NCI-H2196 treated with DMSO at 0.1 percent for 48 hours (cell line): ENCODE measurements around the gene SLCO1C1.
"Not testable (repeated sequence)": the region's sequence is repeated elsewhere in the genome, so short reads cannot be mapped to it uniquely, and the experiment has no call there.

Experiments used
- DNase-seq: peaks from one replicate; lab custom pipeline; 2025; ENCODE audit not compliant: unreplicated experiment; lab: John Stamatoyannopoulos, UW

Gene SLCO1C1, protein sequence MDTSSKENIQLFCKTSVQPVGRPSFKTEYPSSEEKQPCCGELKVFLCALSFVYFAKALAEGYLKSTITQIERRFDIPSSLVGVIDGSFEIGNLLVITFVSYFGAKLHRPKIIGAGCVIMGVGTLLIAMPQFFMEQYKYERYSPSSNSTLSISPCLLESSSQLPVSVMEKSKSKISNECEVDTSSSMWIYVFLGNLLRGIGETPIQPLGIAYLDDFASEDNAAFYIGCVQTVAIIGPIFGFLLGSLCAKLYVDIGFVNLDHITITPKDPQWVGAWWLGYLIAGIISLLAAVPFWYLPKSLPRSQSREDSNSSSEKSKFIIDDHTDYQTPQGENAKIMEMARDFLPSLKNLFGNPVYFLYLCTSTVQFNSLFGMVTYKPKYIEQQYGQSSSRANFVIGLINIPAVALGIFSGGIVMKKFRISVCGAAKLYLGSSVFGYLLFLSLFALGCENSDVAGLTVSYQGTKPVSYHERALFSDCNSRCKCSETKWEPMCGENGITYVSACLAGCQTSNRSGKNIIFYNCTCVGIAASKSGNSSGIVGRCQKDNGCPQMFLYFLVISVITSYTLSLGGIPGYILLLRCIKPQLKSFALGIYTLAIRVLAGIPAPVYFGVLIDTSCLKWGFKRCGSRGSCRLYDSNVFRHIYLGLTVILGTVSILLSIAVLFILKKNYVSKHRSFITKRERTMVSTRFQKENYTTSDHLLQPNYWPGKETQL

GRCh38 chr12:20695232-20695631, at the start of gene SLCO1C1:
TSS of gene SLCO1C1 (plus strand) at chr12:20695332. CDS start at chr12:20699577, 4,245 bp downstream.
- DNase-seq: no peak

GRCh38 chr12:20646239-20646827, 48.8 kb upstream of the SLCO1C1 start:
- DNase-seq: peak; percentile 31

DNA sequence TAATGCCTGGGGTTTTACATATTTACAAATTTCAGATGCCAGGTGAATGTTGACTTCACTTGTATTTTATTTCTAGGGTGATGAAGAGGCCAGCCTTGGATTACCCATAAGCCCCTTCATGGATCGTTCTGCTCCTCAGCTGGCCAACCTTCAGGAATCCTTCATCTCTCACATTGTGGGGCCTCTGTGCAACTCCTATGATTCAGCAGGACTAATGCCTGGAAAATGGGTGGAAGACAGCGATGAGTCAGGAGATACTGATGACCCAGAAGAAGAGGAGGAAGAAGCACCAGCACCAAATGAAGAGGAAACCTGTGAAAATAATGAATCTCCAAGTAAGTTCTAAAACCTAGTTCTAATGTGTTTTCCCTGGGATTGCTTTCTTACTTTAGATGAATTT, 41.3 kb upstream of the SLCO1C1 start:
- no peak for DNase-seq

GRCh38 chr12:20656600-20656999, 38.5 kb upstream of the SLCO1C1 start:
- DNase-seq: no peak

DNA sequence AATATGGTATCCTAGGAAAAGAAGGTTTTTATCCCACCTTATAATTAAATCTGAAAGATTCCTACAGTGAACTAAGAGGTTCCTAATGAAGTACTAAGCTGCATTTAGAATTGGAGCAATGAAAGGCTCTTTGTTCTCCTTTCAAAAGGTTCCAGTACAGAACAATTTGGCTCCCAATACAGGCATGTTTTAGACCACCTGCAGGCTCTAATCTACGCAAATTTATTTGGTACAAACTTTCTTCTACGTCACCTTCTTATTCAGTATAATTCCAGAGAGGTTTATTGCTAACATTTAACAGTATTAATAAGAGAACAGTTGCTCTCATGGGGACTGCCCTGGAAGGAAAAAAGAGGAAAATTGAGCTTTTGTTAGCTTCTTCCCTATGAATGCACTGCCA, 37.6 kb upstream of the SLCO1C1 start:
- DNase-seq: no peak

- no peak for DNase-seq
Observed at GRCh38 chr12:20681334-20681733, 13.8 kb upstream of the SLCO1C1 start.

GRCh38 chr12:20696181-20696905, 1.2 kb downstream of the SLCO1C1 start:
- DNase-seq: no peak

DNA sequence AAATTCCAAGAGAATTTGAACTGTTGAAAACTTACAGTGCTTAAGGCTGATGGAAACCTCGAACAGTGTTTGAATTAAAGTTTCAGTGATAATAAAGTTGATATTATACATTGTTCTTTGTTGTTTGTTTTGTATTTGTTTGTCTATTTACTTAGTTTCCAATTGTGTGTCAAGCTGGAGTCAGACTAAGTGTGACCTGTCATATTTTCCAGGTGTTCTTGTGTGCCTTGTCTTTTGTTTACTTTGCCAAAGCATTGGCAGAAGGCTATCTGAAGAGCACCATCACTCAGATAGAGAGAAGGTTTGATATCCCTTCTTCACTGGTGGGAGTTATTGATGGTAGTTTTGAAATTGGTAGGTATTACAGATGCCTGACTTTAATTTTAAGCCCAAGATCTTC, 6.0 kb downstream of the SLCO1C1 start:
- DNase-seq: no peak

DNA sequence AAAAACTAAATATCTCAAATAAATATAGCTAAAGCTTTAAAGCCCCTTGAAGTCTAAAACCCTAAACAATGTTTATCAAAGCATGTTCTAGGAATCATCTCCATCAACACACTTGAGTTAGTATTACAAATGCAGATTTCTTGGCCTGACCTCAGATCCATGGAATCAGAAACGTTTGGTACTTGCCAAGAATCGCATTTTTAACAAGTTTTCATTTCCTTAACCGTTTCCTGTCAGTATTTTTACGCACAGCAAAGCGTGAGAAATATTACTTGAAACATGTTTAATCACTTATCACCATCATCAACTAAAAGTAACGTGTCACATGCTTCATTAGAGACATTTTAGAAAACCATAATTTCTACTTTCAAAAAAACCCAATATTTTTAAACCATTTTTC, 9.7 kb downstream of the SLCO1C1 start:
- no peak for DNase-seq

GRCh38 chr12:20711846-20712245, 16.7 kb downstream of the SLCO1C1 start:
- DNase-seq: no peak

DNA sequence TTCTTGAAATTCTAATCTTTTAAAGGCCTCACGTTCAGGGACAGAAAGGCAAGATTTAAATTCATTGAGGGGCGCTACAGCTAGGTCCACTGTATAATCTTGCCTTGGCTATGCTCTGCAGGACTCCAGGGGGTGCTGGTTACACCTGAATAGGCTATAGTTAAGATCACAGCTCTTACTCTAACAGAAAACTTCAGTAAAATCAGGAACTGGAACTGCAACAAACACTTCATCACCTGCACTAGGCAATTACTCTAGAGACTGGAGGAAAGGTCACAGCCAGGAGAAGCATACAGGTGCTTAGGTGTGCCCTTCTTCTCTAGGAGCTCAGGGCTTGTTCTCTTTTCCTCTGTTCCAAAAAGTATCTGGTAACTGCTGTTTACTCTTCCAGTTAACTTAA, 20.9 kb downstream of the SLCO1C1 start:
- DNase-seq: no peak

GRCh38 chr12:20716985-20717384, 21.9 kb downstream of the SLCO1C1 start:
- no peak for DNase-seq

GRCh38 chr12:20718294-20718693, 23.2 kb downstream of the SLCO1C1 start:
- DNase-seq: no peak

DNA sequence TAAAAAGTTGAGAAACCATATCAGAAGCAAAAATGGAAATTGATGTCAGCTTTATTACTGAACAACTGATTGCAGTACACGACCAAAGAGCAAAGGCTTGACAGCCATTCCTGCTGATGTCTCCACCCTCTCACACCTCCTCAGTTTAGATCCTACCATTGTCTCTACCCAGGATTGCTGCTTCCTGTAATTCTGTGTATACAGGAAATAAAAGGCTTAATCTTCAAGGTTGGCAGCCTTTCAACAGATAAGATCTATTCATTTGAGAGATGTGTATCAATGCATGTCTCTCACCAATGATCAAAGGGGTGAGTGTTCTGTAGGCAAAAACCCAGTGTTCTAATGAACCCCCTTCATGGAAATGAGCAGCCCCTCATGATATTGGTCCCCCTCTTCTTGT, 27.0 kb downstream of the SLCO1C1 start:
- DNase-seq: no peak

DNA sequence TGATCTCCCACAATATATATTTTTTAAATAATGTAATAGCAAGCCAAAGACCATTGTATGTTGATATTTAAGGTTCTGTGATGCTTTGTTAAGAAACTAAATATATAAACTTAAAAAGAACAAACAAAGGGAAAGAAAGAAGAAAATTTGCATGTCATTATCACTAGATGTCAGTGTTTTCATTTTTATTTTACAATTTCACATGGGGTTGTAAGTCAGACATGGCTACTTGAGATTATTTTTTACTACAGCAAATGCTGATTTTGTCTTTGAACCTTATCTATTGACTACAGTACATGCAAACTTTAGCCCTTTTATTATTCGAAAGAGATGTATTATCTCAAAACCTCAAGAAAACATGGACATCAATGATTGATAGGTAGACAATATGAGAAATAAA, 36.1 kb downstream of the SLCO1C1 start:
- DNase-seq: no peak

- DNase-seq: no peak
Observed at GRCh38 chr12:20740972-20741371, 45.8 kb downstream of the SLCO1C1 start.

DNA sequence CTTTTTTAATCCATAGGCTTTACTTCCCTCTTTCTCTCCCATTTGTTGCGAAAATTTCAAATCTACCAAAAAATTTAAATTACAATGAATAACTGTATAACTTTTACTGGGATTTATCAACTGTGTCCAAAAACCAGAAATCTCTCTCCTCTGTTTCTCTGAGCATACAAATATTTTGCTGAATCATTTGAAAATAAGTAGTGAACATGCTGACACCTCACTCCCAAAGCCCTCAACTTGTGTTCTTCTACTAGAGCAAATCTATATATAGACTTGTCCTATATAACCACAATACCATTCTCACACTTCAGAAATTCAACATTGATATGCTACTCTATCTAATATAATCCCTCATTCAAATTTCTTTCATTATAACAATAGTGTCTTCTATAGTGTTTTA, 53.1 kb downstream of the SLCO1C1 start:
- no peak for DNase-seq

- DNase-seq: no peak
Observed at GRCh38 chr12:20751046-20751445, 55.9 kb downstream of the SLCO1C1 start.

DNA sequence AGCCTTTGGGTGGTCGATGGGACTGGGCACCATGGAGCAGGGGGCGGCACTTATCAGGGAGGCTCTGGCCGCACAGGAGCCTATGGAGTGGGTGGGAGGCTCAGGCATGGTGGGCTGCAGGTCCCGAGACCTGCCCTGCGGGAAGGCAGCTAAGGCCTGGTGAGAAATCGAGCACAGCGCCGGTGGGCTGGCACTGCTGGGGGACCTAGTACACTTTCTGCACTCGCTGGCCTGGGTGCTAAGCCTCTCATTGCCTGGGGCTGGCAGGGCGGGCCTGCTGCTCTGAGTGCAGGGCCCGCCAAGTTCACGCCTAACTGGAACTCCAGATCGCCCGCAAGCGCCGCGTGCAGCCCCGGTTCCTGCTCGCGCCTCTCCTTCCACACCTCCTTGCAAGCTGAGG, 82.3 kb downstream of the SLCO1C1 start:
- DNase-seq: no peak

DNA sequence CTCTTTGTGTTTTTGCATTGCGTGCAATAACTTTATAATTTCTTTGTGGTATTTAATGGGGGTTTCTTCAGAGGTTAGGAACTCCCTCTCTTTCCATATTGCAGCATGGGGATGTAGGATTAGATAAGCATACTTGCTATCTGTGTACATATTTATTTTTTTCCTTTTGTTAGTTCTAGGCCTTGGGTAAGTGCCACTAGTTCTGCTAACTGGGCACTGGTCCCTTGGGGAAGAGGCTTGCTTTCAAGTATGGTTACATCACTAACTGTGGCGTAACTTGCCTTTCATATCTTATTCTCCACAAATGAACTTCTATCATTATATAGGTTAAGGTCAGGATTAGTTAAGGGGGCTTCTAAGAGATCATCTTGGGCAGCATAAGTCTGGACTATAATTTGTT, 83.8 kb downstream of the SLCO1C1 start:
- no peak for DNase-seq

DNA sequence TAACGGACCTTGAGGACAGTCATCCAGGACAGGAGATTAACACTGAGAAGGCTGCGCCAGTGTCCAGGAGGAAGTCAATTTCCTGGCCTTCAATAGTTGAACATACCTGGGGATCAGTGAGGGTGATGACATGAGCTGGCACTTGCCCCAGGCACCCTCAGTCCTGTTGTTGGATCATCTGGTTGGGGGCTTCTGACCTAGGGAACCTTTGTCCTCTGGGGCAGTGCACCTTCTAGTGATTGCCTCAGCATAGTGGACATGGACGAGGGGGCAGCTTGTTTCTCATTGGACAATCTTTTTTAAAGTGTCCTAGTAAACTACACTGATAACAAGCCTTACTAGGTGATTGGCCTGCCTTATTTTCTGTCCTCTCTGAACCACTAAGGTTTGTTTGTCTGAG, 84.8 kb downstream of the SLCO1C1 start:
- DNase-seq: not testable (repeated sequence)
